ENCODE measurements around the gene CCDC171.
"Not testable (repeated sequence)": the region's sequence is repeated elsewhere in the genome, so short reads cannot be mapped to it uniquely, and the experiment has no call there.

The CCDC171 gene

DNA sequence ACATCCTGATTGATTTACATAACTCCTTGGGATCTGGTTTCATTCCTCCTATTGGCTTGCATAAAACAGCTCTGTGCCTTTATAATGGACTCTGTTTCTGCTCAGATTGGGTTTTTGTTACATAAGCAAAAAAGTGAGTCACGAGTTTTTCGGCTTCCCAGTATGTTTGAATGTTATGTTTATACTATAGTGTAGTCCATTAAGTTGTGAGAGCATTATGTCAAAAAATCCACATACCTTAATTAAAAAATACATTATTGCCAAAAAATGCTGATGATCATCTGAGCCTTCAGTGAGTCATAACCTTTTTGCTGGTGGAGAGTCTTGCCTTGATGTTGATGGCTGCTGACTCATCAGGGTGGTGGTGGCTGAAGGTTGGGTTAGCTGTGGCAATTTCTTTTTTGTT is 144.6 kb downstream of the CCDC171 start:
- no peaks in the 10 kb centered on the region for H3F3A ChIP-seq (ENCODE audit: insufficient read depth, low read length)
- H3K9me2 ChIP-seq (ENCODE audit: low read depth, low read length) = no peaks in the 10 kb centered on the region
- H3K36me3 ChIP-seq (ENCODE audit: insufficient read depth, low read length) = no peaks in the 10 kb centered on the region
- H3K27ac ChIP-seq (ENCODE audit: low read depth, low read length, poor library complexity, severe bottlenecking) = no peak overlapping the region
- no peaks in the 10 kb centered on the region for H3K27me3 ChIP-seq (ENCODE audit: insufficient read depth, low read length)
- no peak overlapping the region for H3K4me2 ChIP-seq (ENCODE audit: low read length)
- H2AFZ ChIP-seq (ENCODE audit: low read length) = no peak overlapping the region
- H4K20me1 ChIP-seq (ENCODE audit: insufficient read depth, low read length) = no peaks in the 10 kb centered on the region
- no peaks in the 10 kb centered on the region for H3K4me1 ChIP-seq (ENCODE audit: insufficient read depth, low read length, severe bottlenecking)
- no peaks in the 10 kb centered on the region for H3K79me2 ChIP-seq (ENCODE audit: insufficient read depth, low read length)
- TF ChIP-seq, protein P1, sequence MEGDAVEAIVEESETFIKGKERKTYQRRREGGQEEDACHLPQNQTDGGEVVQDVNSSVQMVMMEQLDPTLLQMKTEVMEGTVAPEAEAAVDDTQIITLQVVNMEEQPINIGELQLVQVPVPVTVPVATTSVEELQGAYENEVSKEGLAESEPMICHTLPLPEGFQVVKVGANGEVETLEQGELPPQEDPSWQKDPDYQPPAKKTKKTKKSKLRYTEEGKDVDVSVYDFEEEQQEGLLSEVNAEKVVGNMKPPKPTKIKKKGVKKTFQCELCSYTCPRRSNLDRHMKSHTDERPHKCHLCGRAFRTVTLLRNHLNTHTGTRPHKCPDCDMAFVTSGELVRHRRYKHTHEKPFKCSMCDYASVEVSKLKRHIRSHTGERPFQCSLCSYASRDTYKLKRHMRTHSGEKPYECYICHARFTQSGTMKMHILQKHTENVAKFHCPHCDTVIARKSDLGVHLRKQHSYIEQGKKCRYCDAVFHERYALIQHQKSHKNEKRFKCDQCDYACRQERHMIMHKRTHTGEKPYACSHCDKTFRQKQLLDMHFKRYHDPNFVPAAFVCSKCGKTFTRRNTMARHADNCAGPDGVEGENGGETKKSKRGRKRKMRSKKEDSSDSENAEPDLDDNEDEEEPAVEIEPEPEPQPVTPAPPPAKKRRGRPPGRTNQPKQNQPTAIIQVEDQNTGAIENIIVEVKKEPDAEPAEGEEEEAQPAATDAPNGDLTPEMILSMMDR (IDR thresholded peaks at IDR 0.05; ENCODE audit: low read length) = no peak
- no peak for TF ChIP-seq EZH2 (IDR thresholded peaks at IDR 0.05; ENCODE audit: borderline replicate concordance, low read length)
- H3K9ac ChIP-seq (ENCODE audit: low read length) = no peak overlapping the region
- H3K4me3 ChIP-seq (ENCODE audit: low read depth, low read length, poor library complexity, severe bottlenecking) = no peak overlapping the region
- no peaks in the 10 kb centered on the region for H3K9me3 ChIP-seq (ENCODE audit: low read length)

DNA sequence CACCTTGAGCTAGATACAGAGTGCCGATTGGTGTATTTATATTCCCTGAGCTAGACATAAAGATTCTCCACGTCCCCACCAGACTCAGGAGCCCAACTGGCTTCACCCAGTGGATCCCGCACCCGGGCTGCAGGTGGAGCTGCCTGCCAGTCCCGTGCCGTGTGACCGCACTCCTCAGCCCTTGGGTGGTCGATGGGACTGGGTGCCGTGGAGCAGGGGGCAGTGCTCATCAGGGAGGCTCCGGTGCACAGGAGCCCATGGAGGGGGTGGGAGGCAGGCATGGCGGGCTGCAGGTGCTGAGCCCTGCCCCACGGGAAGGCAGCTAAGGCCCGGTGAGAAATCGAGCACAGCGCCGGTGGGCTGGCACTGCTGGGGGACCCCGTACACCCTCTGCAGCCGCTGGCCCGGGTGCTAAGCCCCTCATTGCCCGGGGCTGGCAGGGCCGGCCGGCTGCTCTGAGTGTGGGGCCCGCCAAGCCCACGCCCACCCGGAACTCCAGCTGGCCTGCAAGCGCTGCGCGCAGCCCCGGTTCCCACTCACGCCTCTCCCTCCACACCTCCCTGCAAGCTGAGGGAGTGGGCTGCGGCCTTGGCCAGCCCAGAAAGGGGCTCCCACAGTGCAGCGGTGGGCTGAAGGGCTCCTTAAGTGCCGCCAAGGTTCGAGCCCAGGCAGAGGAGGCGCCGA is 147.2 kb downstream of the CCDC171 start:
- not testable (repeated sequence) for H3K9ac ChIP-seq (ENCODE audit: low read length); H3K27ac ChIP-seq (ENCODE audit: low read depth, low read length, poor library complexity, severe bottlenecking); H3F3A ChIP-seq (ENCODE audit: insufficient read depth, low read length); H3K9me2 ChIP-seq (ENCODE audit: low read depth, low read length); H3K36me3 ChIP-seq (ENCODE audit: insufficient read depth, low read length); H3K27me3 ChIP-seq (ENCODE audit: insufficient read depth, low read length); H2AFZ ChIP-seq (ENCODE audit: low read length); H4K20me1 ChIP-seq (ENCODE audit: insufficient read depth, low read length); H3K4me3 ChIP-seq (ENCODE audit: low read depth, low read length, poor library complexity, severe bottlenecking); H3K4me1 ChIP-seq (ENCODE audit: insufficient read depth, low read length, severe bottlenecking); H3K79me2 ChIP-seq (ENCODE audit: insufficient read depth, low read length); H3K9me3 ChIP-seq (ENCODE audit: low read length); H3K4me2 ChIP-seq (ENCODE audit: low read length)

DNA sequence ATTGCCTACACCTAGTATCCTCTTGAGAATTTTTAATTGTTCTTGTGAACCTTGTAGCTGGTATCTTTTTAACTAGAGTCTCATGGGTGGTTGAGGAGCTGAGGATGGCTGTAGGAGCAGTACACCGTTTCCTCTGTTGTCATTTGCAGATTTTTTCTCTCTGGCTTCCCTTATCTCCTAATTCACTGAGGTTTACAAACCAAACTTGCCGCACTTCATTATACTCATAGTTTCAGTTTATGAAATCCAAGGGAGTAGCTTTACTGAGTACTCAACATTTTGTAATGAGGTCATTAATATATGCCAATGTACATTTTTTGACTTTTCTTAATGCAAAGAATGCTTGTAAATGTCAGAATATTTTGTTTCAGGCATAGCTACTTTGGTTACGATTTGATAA is 154.2 kb downstream of the CCDC171 start:
- Histone ChIP-seq H3K27ac (ENCODE audit: low read depth, low read length, poor library complexity, severe bottlenecking) (no peak overlapping the region), H3K9me2 (ENCODE audit: low read depth, low read length) (no peaks in the 10 kb centered on the region), H3K27me3 (ENCODE audit: insufficient read depth, low read length) (no peaks in the 10 kb centered on the region), H3K36me3 (ENCODE audit: insufficient read depth, low read length) (no peaks in the 10 kb centered on the region), H3K9me3 (ENCODE audit: low read length) (no peaks in the 10 kb centered on the region), H3K4me3 (ENCODE audit: low read depth, low read length, poor library complexity, severe bottlenecking) (no peak overlapping the region), H3F3A (ENCODE audit: insufficient read depth, low read length) (no peaks in the 10 kb centered on the region), H3K4me2 (ENCODE audit: low read length) (no peak overlapping the region), H2AFZ (ENCODE audit: low read length) (no peak overlapping the region), H3K4me1 (ENCODE audit: insufficient read depth, low read length, severe bottlenecking) (no peaks in the 10 kb centered on the region), H3K9ac (ENCODE audit: low read length) (no peak overlapping the region), H3K79me2 (ENCODE audit: insufficient read depth, low read length) (no peaks in the 10 kb centered on the region), H4K20me1 (ENCODE audit: insufficient read depth, low read length) (no peaks in the 10 kb centered on the region)
- TF ChIP-seq EZH2 (IDR thresholded peaks at IDR 0.05; ENCODE audit: borderline replicate concordance, low read length) = no peak
- TF ChIP-seq, protein P1 (IDR thresholded peaks at IDR 0.05; ENCODE audit: low read length) = no peak

DNA sequence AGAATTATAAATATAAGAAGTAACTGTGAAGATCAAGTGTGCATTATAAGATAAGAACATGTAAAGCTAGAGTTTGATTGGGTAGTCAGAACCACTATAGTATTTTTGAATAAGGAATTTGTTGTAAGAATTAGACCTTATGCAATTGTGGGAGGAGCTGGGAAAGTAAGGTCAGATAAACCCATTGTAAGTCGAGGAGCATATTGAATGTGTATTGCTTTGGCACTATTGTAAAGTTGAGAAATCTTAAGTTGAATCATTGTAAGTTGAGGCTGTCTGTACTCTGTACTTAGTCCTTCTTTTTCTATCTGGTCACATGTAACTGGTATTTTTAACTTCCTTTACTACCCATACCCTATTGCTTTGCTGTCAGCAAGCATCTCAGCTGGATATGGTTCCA is 158.7 kb downstream of the CCDC171 start:
- Histone ChIP-seq H3K9me2 (ENCODE audit: low read depth, low read length) (no peaks in the 10 kb centered on the region), H2AFZ (ENCODE audit: low read length) (no peak overlapping the region), H3K9ac (ENCODE audit: low read length) (no peak overlapping the region), H4K20me1 (ENCODE audit: insufficient read depth, low read length) (no peaks in the 10 kb centered on the region), H3F3A (ENCODE audit: insufficient read depth, low read length) (no peaks in the 10 kb centered on the region), H3K27me3 (ENCODE audit: insufficient read depth, low read length) (no peaks in the 10 kb centered on the region), H3K4me2 (ENCODE audit: low read length) (no peak overlapping the region), H3K4me3 (ENCODE audit: low read depth, low read length, poor library complexity, severe bottlenecking) (no peak overlapping the region), H3K9me3 (ENCODE audit: low read length) (no peaks in the 10 kb centered on the region), H3K79me2 (ENCODE audit: insufficient read depth, low read length) (no peaks in the 10 kb centered on the region), H3K4me1 (ENCODE audit: insufficient read depth, low read length, severe bottlenecking) (no peaks in the 10 kb centered on the region), H3K36me3 (ENCODE audit: insufficient read depth, low read length) (no peaks in the 10 kb centered on the region), H3K27ac (ENCODE audit: low read depth, low read length, poor library complexity, severe bottlenecking) (no peak overlapping the region)
- TF ChIP-seq EZH2 (IDR thresholded peaks at IDR 0.05; ENCODE audit: borderline replicate concordance, low read length) = no peak
- TF ChIP-seq, protein P1 (IDR thresholded peaks at IDR 0.05; ENCODE audit: low read length) = no peak

All from OCI-LY1 (cell line).